Effector memory CD4-positive, alpha-beta T cell (primary cell): ENCODE results near the gene RPS6KL1.

Experiments used
- DNase-seq, 3 donors: peaks; one replicate each; pipeline ENCODE4 v3.0.0-alpha.2; 2020
- H3K27ac ChIP-seq: 2 replicates; pipeline ENCODE4 v1.7.0; 2013; ENCODE audit warnings: mild to moderate bottlenecking, low read length, moderate library complexity; ENCODE audit not compliant: insufficient read depth, poor library complexity, severe bottlenecking
- H3K27me3 ChIP-seq: replicated peaks from 2 replicates; pipeline ENCODE4 v1.7.0; 2013; ENCODE audit warnings: mild to moderate bottlenecking, low read length; ENCODE audit not compliant: insufficient read depth, control insufficient read depth, poor library complexity, severe bottlenecking
- H3K36me3 ChIP-seq: 2 replicates; pipeline ENCODE4 v1.7.0; 2013; ENCODE audit warnings: mild to moderate bottlenecking, low read length, moderate library complexity; ENCODE audit not compliant: control insufficient read depth, insufficient read depth
- H3K4me1 ChIP-seq: 2 replicates; pipeline ENCODE4 v1.7.0; 2013; ENCODE audit warnings: low read length, mild to moderate bottlenecking; ENCODE audit not compliant: control insufficient read depth, insufficient read depth, poor library complexity, severe bottlenecking
- H3K4me3 ChIP-seq: 2 replicates; pipeline ENCODE4 v1.7.0; 2013; ENCODE audit warnings: low read length, low read depth, mild to moderate bottlenecking; ENCODE audit not compliant: insufficient read depth, poor library complexity, severe bottlenecking
- H3K9me3 ChIP-seq: 2 replicates; pipeline ENCODE4 v1.7.0; 2013; ENCODE audit warnings: mild to moderate bottlenecking, low read length, moderate library complexity; ENCODE audit not compliant: control insufficient read depth

The RPS6KL1 gene

GRCh38 chr14:74892745-74893144, 30.3 kb downstream of the RPS6KL1 start:
- peaks cover 3% of the 10 kb centered on the region for H3K4me1 ChIP-seq
- no peak overlapping the region for H3K4me3 ChIP-seq
- no peak for DNase-seq
- H3K9me3 ChIP-seq: no peaks in the 10 kb centered on the region
- no peaks in the 10 kb centered on the region for H3K27me3 ChIP-seq
- peaks cover 82% of the 10 kb centered on the region for H3K36me3 ChIP-seq
- no peak overlapping the region for H3K27ac ChIP-seq

DNA sequence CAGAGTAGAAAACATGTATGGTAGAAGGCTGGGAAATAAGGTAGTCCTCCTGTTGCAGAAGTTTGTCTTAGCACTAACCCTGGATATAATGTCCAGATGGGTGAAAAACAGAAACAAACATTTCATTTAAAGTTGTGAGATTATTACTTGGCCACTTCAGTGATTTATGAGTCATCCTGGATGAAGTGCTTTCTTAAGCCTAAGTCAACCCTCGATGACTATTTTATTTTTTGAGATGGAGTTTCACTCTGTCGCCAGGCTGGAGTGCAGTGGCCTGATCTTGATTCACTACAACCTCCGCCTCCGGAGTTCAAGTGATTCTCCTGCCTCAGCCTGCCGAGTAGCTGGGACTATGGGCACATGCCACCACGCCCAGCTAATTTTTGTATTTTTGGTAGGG, 31.2 kb downstream of the RPS6KL1 start:
- DNase-seq: no peak
- no peaks in the 10 kb centered on the region for H3K9me3 ChIP-seq
- peaks cover 73% of the 10 kb centered on the region for H3K36me3 ChIP-seq
- no peak overlapping the region for H3K27ac ChIP-seq
- no peak overlapping the region for H3K4me3 ChIP-seq
- H3K27me3 ChIP-seq: no peaks in the 10 kb centered on the region
- H3K4me1 ChIP-seq: peaks cover 7% of the 10 kb centered on the region

- peaks cover 57% of the 10 kb centered on the region for H3K36me3 ChIP-seq
- H3K27ac ChIP-seq: no peak overlapping the region
- no peak overlapping the region for H3K4me3 ChIP-seq
- no peaks in the 10 kb centered on the region for H3K9me3 ChIP-seq
- no peak for DNase-seq
- H3K27me3 ChIP-seq: no peaks in the 10 kb centered on the region
- peaks cover 11% of the 10 kb centered on the region for H3K4me1 ChIP-seq
Measured at GRCh38 chr14:74890262-74890661, 32.8 kb downstream of the RPS6KL1 start.

GRCh38 chr14:74888164-74889158, 34.6 kb downstream of the RPS6KL1 start:
- Histone ChIP-seq H3K4me1 (peaks cover 16% of the 10 kb centered on the region), H3K27me3 (no peaks in the 10 kb centered on the region), H3K36me3 (peaks cover 40% of the 10 kb centered on the region), H3K9me3 (no peaks in the 10 kb centered on the region), H3K4me3 (no peak overlapping the region), H3K27ac (peak overlapping the region; percentile 27)
- DNase-seq: no peak

DNA sequence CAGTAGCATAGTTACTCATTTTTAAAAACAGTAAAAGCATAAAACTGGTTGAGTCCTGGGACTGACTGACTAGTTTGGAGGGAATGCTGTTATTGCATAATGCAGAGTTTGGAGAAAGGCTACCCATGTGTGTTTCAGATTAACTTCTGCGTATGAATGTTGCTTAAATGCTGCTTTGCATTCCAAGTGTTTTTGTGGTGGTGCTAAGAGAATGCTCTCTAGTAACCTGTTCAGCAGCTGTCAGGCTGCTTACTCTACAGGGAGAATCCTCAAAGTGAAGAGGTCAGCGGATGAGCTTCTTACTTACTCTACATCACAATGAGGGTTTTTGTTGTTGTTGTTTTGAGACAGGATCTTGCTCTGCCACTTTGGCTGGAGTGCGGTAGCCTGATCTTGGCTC, 37.1 kb downstream of the RPS6KL1 start:
- Histone ChIP-seq H3K36me3 (peaks cover 16% of the 10 kb centered on the region), H3K27ac (no peak overlapping the region), H3K4me1 (peaks cover 23% of the 10 kb centered on the region), H3K27me3 (no peaks in the 10 kb centered on the region), H3K9me3 (no peaks in the 10 kb centered on the region), H3K4me3 (no peak overlapping the region)
- no peak for DNase-seq

- peak; percentile 16 to 47 (median 41) for DNase-seq
- Histone ChIP-seq H3K9me3 (no peaks in the 10 kb centered on the region), H3K4me3 (peak overlapping the region; percentile 90), H3K27ac (peak overlapping the region; percentile 93), H3K36me3 (no peaks in the 10 kb centered on the region), H3K27me3 (no peaks in the 10 kb centered on the region), H3K4me1 (peaks cover 23% of the 10 kb centered on the region)
Measured at GRCh38 chr14:74882103-74882920, 40.7 kb downstream of the RPS6KL1 start.

DNA sequence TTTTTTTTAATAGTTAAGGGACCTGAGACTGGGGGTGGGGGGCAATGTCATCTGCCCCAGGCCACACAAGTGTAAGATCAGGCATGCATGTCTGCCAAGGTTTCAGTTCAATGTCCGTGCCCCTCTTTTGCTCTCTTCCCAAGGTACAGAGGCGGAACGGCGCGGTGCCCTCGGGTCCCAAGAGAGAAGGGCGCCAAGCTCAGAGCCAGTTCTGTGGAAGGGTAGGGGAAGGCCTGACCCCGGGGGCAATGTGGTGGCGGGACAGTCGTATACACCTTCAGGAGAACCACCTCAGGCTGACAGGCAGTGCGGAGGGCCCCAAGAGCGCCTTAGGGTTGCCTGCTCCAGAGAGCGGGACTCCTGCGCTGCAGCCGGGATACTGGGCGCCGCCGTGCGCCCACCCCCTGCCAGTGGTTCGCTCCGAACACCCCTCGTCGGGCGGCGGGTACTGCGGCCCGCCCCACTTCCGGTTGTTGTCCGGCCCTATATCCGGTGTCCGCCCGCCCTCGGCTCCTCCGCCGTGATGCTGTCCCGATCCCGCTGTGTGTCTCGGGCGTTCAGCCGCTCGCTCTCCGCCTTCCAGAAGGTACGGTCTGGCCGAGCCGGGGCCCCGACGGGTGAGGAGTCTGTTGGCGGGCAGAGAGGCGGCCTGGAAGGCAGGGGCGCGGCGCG, 41.5 kb downstream of the RPS6KL1 start, which contains the start of gene DLST:
Gene DLST, plus strand, starts transcription at position 486 of the 672 bp plus-strand sequence. Its CDS starts 38 bp downstream, at position 524.
- no peaks in the 10 kb centered on the region for H3K9me3 ChIP-seq
- peak within 1 kb of the TSS; percentile 93 for H3K27ac ChIP-seq
- DNase-seq: peak; percentile 69 to 78 (median 72)
- peak within 1 kb of the TSS; percentile 90 for H3K4me3 ChIP-seq
- no peaks in the 10 kb centered on the region for H3K36me3 ChIP-seq
- peaks cover 18% of the 10 kb centered on the region for H3K4me1 ChIP-seq
- no peaks in the 10 kb centered on the region for H3K27me3 ChIP-seq

GRCh38 chr14:74879427-74880182, 43.5 kb downstream of the RPS6KL1 start:
- Histone ChIP-seq H3K4me1 (peaks cover 26% of the 10 kb centered on the region), H3K9me3 (no peaks in the 10 kb centered on the region), H3K27me3 (no peaks in the 10 kb centered on the region), H3K4me3 (no peak overlapping the region), H3K27ac (peak overlapping the region; percentile 23), H3K36me3 (no peaks in the 10 kb centered on the region)
- DNase-seq: no peak
